Heart left ventricle (tissue), 16 donors: ENCODE data around the gene FNTB. TPM values are rescaled to one million over a fixed set of nuclear protein-coding genes. Genes with fewer than 3 reads are reported as not detected.

ENCODE experiments used
- ATAC-seq, 4 donors: fragments of 200-7000 bp; cut with Tn5 transposase; one replicate each; pipeline ENCODE4 v1.9.1; 2020 to 2022; ENCODE audit warnings: moderate library complexity in 4 of 4, mild to moderate bottlenecking in 3 of 4, moderate number of reproducible peaks in 1 of 4
- DNase-seq, 5 donors: peaks; one replicate each; pipeline ENCODE4 v3.0.0-alpha.2; 2020
- H3K27ac ChIP-seq, 12 donors: fragments of 200-600 bp; sonication (generic) in 4 of 12; one replicate each; pipeline versions ENCODE4 v1.5.0 to v1.8.0; 2016 to 2022; ENCODE audit warnings: mild to moderate bottlenecking in 2 of 12
- H3K27me3 ChIP-seq, 9 donors: fragments of 200-600 bp; sonication (generic) in 2 of 9; one replicate each; pipeline versions ENCODE4 v1.5.1 to v1.8.0; 2016 to 2022; ENCODE audit warnings: mild to moderate bottlenecking in 3 of 9
- H3K36me3 ChIP-seq, 9 donors: fragments of 200-600 bp; sonication (generic) in 2 of 9; one replicate each; pipeline versions ENCODE4 v1.5.0 to v1.8.0; 2018 to 2022; ENCODE audit warnings: mild to moderate bottlenecking in 2 of 9
- H3K4me1 ChIP-seq, 12 donors: fragments of 200-600 bp; sonication (generic) in 4 of 12; one replicate each; pipeline versions ENCODE4 v1.5.0 to v1.8.0; 2016 to 2022; ENCODE audit warnings: mild to moderate bottlenecking in 3 of 12
- H3K4me3 ChIP-seq, 12 donors: fragments of 200-600 bp; sonication (generic) in 4 of 12; one replicate each; pipeline versions ENCODE4 v1.5.0 to v1.8.0; 2017 to 2022; ENCODE audit warnings: mild to moderate bottlenecking in 9 of 12, moderate library complexity in 4 of 12
- H3K9me3 ChIP-seq, 12 donors: fragments of 200-600 bp; sonication (generic) in 4 of 12; one replicate each; pipeline versions ENCODE4 v1.5.0 to v1.8.0; 2016 to 2022; ENCODE audit warnings: mild to moderate bottlenecking in 1 of 12
- CTCF ChIP-seq, 12 donors: fragments of 200-600 bp; sonication (generic) in 4 of 12; IDR thresholded peaks; one replicate each; pipeline versions ENCODE4 v1.5.0 to v1.8.0; 2018 to 2022; ENCODE audit warnings: antibody characterized with exemption in 12 of 12, mild to moderate bottlenecking in 5 of 12
- POLR2A ChIP-seq, 2 donors: fragments of 450-650 bp; IDR thresholded peaks; one replicate each; pipeline ENCODE4 v1.6.1; 2017; ENCODE audit warnings: antibody characterized with exemption in 2 of 2, mild to moderate bottlenecking in 2 of 2, moderate library complexity in 2 of 2
- WGBS, 4 donors: extraction: QIAGEN DNeasy Blood & Tissue Kit in 2 of 4; methylation state at CpG; one replicate each; pipeline versions ENCODE4 v1.1.5 to v1.1.7; 2013 to 2018; 5-methylcytosine and 5-hydroxymethylcytosine counted together
- intact Hi-C, 10 donors: fragments of 100-400 bp; cut with DNase I; formaldehyde crosslinking; loops; one replicate each; pipeline versions ENCODE4 v1.11.1 to v1.14.2; 2022
- polyA plus RNA-seq, 2 donors: library from polyadenylated mRNA; stranded (reverse); fragments of 200-250 nt; gene quantifications; one replicate each; pipeline ENCODE4 v1.2.3, GENCODE V29; 2013
- total RNA-seq, 9 donors: library from RNA; depleted of rRNA in 2 of 9; stranded (reverse); fragments of >200 nt in 2 of 9; fragmentation: NEBNext Ultra II Directional in 3 of 9; extraction: Animal tissue kit (Norgen Biotek cat#: 25700) in 3 of 9; gene quantifications; one replicate each; pipeline versions ENCODE4 v1.1.0 to v1.2.4, GENCODE V29; 2016 to 2023
- donor health status: ischemic (EF 13 %, LVEDD 7.1; RV severe dilation, severe dysfunction).
- donor health status: healthy with polysubstance abuse.
- donor health status: DM: no; HTN: yes; CAD: no.
- donor health status: DM: no; HTN: no; CAD: no.
- donor health status: ischemic (EF 25% LVEDD 6.9; RV normal size, moderate dysfunction).
- donor health status: ischemic (EF 25% LVEDD 5.7; RV mildly dilated, moderate dysfunction).
- donor health status: healthy.
- donor health status: DM: yes; HTN: yes; CAD: no.
- donor health status: ischemic (EF 35%, LVEDD 5.7; RV mildly dilated, moderate dysfunction).
- donor health status: nonischemic (EF 11% LVEDD 7.7; RV severe dilation, severe dysfunction).
- donor health status: DM: yes; HTN: yes; CAD: no.
- donor health status: PGD.
- donor health status: ischemic (EF 29% LVEDD 5.4; RV normal size, mild dysfunction).
- donor health status: nonischemic (EF 23%, LVEDD 6.1; RV moderate dilation, normal function).

Gene FNTB
- total and polyA plus RNA-seq, 11 donors: 10.5 to 22.5 (median 16.7) TPM

- peak in 3 of 4 donors; percentile 11 to 49 (median 44) for ATAC-seq
- H3K4me1 ChIP-seq: peaks cover 13 to 54% (median 44%) of the 10 kb centered on the region in 12 donors
- intact Hi-C loops: loop anchor here in 4 of 10 donors (2.0 to 10.0 kb wide), 6 partner anchors 65 to 310 kb away; partner anchors contain the start of genes FNTB (in 2 of the 4) and FUT8 (in 2 of the 4)
These were observed 115.1 kb downstream of the FNTB start for GRCh38 chr14:65101631-65102440.

GRCh38 chr14:65102441-65103149 lies 115.9 kb downstream of the FNTB start, which contains the start of gene MAX:
TSS of gene MAX (minus strand) at chr14:65102517. CDS start at chr14:65102339, 178 bp downstream.
- TF ChIP-seq POLR2A (IDR thresholded peaks at IDR 0.05): peak in 1 of 2 donors; percentile 66
- no peak for TF ChIP-seq CTCF (IDR thresholded peaks at IDR 0.05)
- H3K4me3 ChIP-seq: peak within 1 kb of the TSS; percentile 67 to 99 (median 90)
- peaks cover 7 to 47% (median 36%) of the 10 kb centered on the region in 12 donors for H3K4me1 ChIP-seq
- no peaks in the 10 kb centered on the region for H3K27me3 ChIP-seq
- intact Hi-C loops: loop anchor here in 4 of 10 donors (2.0 to 10.0 kb wide), 6 partner anchors 65 to 310 kb away; partner anchors contain the start of genes FNTB (in 2 of the 4) and FUT8 (in 2 of the 4)
- ATAC-seq: peak; percentile 96 to 97 (median 97)
- H3K36me3 ChIP-seq: peaks cover 0 to 19% (median 12%) of the 10 kb centered on the region in 9 donors
- WGBS, 4 donors: 0 to 2% (median 1%) methylated on average over 16 to 60 of the region's 61 CpGs
- H3K9me3 ChIP-seq: no peaks in the 10 kb centered on the region
- peak within 1 kb of the TSS; percentile 77 to 97 (median 88) for H3K27ac ChIP-seq
- peak; percentile 98 to 99 (median 99) for DNase-seq

More at GRCh38 chr14:65101631-65102440, 115.1 kb downstream of the FNTB start:
- 0 to 2% (median 1%) methylated on average over 31 to 66 of the region's 66 CpGs for WGBS, 4 donors
- Histone ChIP-seq H3K36me3 (peaks cover 0 to 26% (median 12%) of the 10 kb centered on the region in 9 donors), H3K27ac (peak overlapping the region; percentile 77 to 97 (median 88)), H3K4me3 (peak overlapping the region; percentile 67 to 99 (median 90)), H3K9me3 (no peaks in the 10 kb centered on the region), H3K27me3 (no peaks in the 10 kb centered on the region)
- DNase-seq: peak; percentile 24 to 69 (median 37)
- TF ChIP-seq CTCF (IDR thresholded peaks at IDR 0.05) (no peak), POLR2A (IDR thresholded peaks at IDR 0.05) (no peak)

- no peak for TF ChIP-seq POLR2A (IDR thresholded peaks at IDR 0.05)
- TF ChIP-seq CTCF (IDR thresholded peaks at IDR 0.05): peak in 1 of 12 donors; percentile 9
- H3K36me3 ChIP-seq: peaks cover 0 to 16% (median 9%) of the 10 kb centered on the region in 9 donors
- 5 to 15% (median 9%) methylated on average over 13 to 22 of the region's 22 CpGs for WGBS, 4 donors
- ATAC-seq: no peak
- H3K27me3 ChIP-seq: no peaks in the 10 kb centered on the region
- peak overlapping the region in 11 of 12 donors; percentile 37 to 80 (median 66) for H3K27ac ChIP-seq
- DNase-seq: no peak
- peaks cover 7 to 40% (median 30%) of the 10 kb centered on the region in 12 donors for H3K4me1 ChIP-seq
- no peaks in the 10 kb centered on the region for H3K9me3 ChIP-seq
- H3K4me3 ChIP-seq: peak overlapping the region; percentile 43 to 99 (median 87)
- intact Hi-C loops: loop anchor here in 4 of 10 donors (2.0 to 10.0 kb wide), 6 partner anchors 66 to 309 kb away; partner anchors contain the start of genes FNTB (in 2 of the 4) and FUT8 (in 2 of the 4)
These were observed 116.6 kb downstream of the FNTB start for GRCh38 chr14:65103150-65103760.
